Fibroblast of lung (primary cell): ENCODE measurements around the gene KPNA6.

Source experiments
- CTCF ChIP-seq, 2 donors: IDR thresholded peaks in 1 of 2; conservative IDR thresholded peaks in 1 of 2; 1 replicate in 1 of 2; 2 replicates in 1 of 2; pipeline ENCODE4 v1.5.1; 2011 to 2012; ENCODE audit warnings: low read length in 2 of 2, control low read depth in 1 of 2, inconsistent platforms in 1 of 2, low read depth in 1 of 2, mild to moderate bottlenecking in 1 of 2
- EZH2 ChIP-seq: IDR thresholded peaks from 2 replicates; pipeline ENCODE4 v1.5.1; 2012; ENCODE audit warnings: low read length, control low read depth, mild to moderate bottlenecking; ENCODE audit errors: missing control alignments

DNA sequence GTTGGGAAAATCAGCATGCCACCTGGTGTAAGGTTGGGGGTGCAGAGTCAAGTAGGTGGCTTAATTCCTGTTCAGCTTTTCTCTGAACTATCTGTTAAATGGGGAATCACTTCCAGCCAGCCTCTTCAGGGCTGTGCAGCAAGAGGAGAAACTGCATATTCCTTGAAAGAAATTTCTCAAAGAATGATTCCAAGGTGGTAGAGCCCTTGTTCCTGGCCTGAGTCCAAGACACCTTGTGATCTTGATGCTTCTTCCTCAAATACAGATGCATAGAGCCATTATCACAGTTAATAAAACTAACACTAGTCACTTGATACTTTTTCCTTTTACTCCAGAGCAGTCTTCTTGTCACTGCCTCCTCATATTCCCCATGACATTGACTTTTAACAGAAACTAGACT, 76.8 kb downstream of the KPNA6 start:
- TF ChIP-seq CTCF (conservative IDR thresholded peaks at IDR 0.05 in 1 of 2, IDR thresholded peaks at IDR 0.05 in 1 of 2; ENCODE audit: low read depth in 1 of 2, low read length in 2 of 2) = no peak
- no peak for TF ChIP-seq EZH2
